H1 (cell line): ENCODE data around the gene DENND2D. TPM values are rescaled to one million over a fixed set of nuclear protein-coding genes. Genes with fewer than 3 reads are reported as not detected.

Experiments
- CTCF ChIA-PET: fragments of 300-600 bp; sonication (Branson Sonifier 250); formaldehyde crosslinking; loops from one replicate; lab custom pipeline; 2021; ENCODE audit not compliant: partially characterized antibody; lab: Charles Lee
- POLR2A ChIA-PET: fragments of 300-600 bp; sonication (Branson Sonifier 250); formaldehyde crosslinking; loops from one replicate; lab custom pipeline; 2021; ENCODE audit warnings: inconsistent platforms; ENCODE audit not compliant: partially characterized antibody; lab: Charles Lee
- DNase-seq, 2 experiments: peaks; one replicate each; pipeline versions ENCODE4 v3.0.0 to v3.0.0-alpha.2; 2010 to 2022; ENCODE audit warnings: low spot score in 2 of 2, low read depth in 1 of 2, mixed read lengths in 1 of 2
- FAIRE-seq: peaks from 2 replicates; lab custom pipeline; 2011; peaks lifted over from hg19 to GRCh38; lab: Jason Lieb, UNC
- H2AFZ ChIP-seq: 2 replicates; pipeline ENCODE4 v1.8.1; 2012; ENCODE audit warnings: low read length, inconsistent platforms
- H2AK5ac ChIP-seq: 2 replicates; pipeline ENCODE4 v1.6.1; 2013; ENCODE audit warnings: low read depth, low read length
- H2BK120ac ChIP-seq: replicated peaks from 2 replicates; pipeline ENCODE3; 2013; ENCODE audit warnings: low read depth, low read length, inconsistent platforms
- H2BK12ac ChIP-seq: 2 replicates; pipeline ENCODE4 v1.6.1; 2013; ENCODE audit warnings: low read depth, low read length
- H2BK15ac ChIP-seq: 2 replicates; pipeline ENCODE4 v1.6.1; 2013; ENCODE audit warnings: low read length
- H2BK20ac ChIP-seq: 2 replicates; pipeline ENCODE4 v1.6.1; 2013; ENCODE audit warnings: low read length
- H2BK5ac ChIP-seq: 2 replicates; pipeline ENCODE4 v1.6.1; 2013; ENCODE audit warnings: low read depth, low read length
- H3K14ac ChIP-seq: 2 replicates; pipeline ENCODE4 v1.6.1; 2013; ENCODE audit warnings: inconsistent platforms; ENCODE audit not compliant: insufficient read length
- H3K18ac ChIP-seq: 2 replicates; pipeline ENCODE4 v1.6.1; 2013; ENCODE audit warnings: low read length; ENCODE audit errors: extremely low read depth
- H3K23ac ChIP-seq: 2 replicates; pipeline ENCODE4 v1.6.1; 2013; ENCODE audit warnings: inconsistent platforms; ENCODE audit not compliant: insufficient read length
- H3K23me2 ChIP-seq: 2 replicates; pipeline ENCODE4 v1.6.1; 2013; ENCODE audit warnings: low read depth, low read length
- H3K27ac ChIP-seq: 2 replicates; pipeline ENCODE4 v1.6.1; 2011; ENCODE audit warnings: low read depth, low read length, inconsistent platforms
- H3K27me3 ChIP-seq, 4 experiments: replicated peaks in 1 of 4; 1 replicate in 1 of 4; 2 replicates in 3 of 4; pipeline versions ENCODE4 v1.6.1 to v1.8.1; 2011 to 2013; ENCODE audit warnings: low read length in 3 of 4, mild to moderate bottlenecking in 3 of 4, inconsistent platforms in 2 of 4, mixed read lengths in 2 of 4, moderate library complexity in 1 of 4; ENCODE audit not compliant: control insufficient read depth in 3 of 4, insufficient read depth in 3 of 4; ENCODE audit errors: extremely low read depth in 1 of 4
- H3K36me3 ChIP-seq, 4 experiments: 2 replicates each; pipeline versions ENCODE4 v1.6.1 to v1.8.1; 2011 to 2013; ENCODE audit warnings: mild to moderate bottlenecking in 4 of 4, low read length in 3 of 4, moderate library complexity in 2 of 4, control low read depth in 1 of 4, inconsistent platforms in 1 of 4; ENCODE audit not compliant: insufficient read depth in 4 of 4, control insufficient read depth in 2 of 4
- H3K4ac ChIP-seq: replicated peaks from 2 replicates; pipeline ENCODE3; 2013; ENCODE audit warnings: low read length, low read depth, mixed read lengths, inconsistent platforms; ENCODE audit not compliant: insufficient read length
- H3K4me1 ChIP-seq, 4 experiments: replicated peaks in 1 of 4; 1 replicate in 1 of 4; 2 replicates in 3 of 4; pipeline versions ENCODE4 v1.6.1 to v1.8.1; 2011 to 2013; ENCODE audit warnings: low read length in 3 of 4, inconsistent platforms in 2 of 4, mixed read lengths in 1 of 4; ENCODE audit not compliant: insufficient read depth in 4 of 4, control insufficient read depth in 3 of 4
- H3K4me2 ChIP-seq, 2 experiments: 2 replicates each; pipeline versions ENCODE4 v1.6.1 to v1.8.1; 2011 to 2013; ENCODE audit warnings: low read depth in 2 of 2, low read length in 2 of 2, control low read depth in 1 of 2, inconsistent platforms in 1 of 2, mild to moderate bottlenecking in 1 of 2; ENCODE audit not compliant: insufficient read depth in 1 of 2
- H3K4me3 ChIP-seq, 4 experiments: fragments of 200-600, 300-600 bp in 1 of 4; sonication (generic), shearing (Covaris generic), sonication (Bioruptor Twin) in 1 of 4; 2 replicates each; pipeline versions ENCODE4 v1.5.1 to v1.8.1; 2011 to 2016; ENCODE audit warnings: low read length in 4 of 4, low read depth in 3 of 4, control low read depth in 2 of 4, inconsistent platforms in 2 of 4, mild to moderate bottlenecking in 2 of 4, mixed read lengths in 1 of 4, moderate library complexity in 1 of 4; ENCODE audit not compliant: insufficient read depth in 2 of 4; ENCODE audit errors: extremely low read depth in 1 of 4
- H3K56ac ChIP-seq: replicated peaks from 2 replicates; pipeline ENCODE3; 2013; ENCODE audit warnings: low read depth, mild to moderate bottlenecking, mixed read lengths, low read length, inconsistent platforms; ENCODE audit not compliant: insufficient read length
- H3K79me1 ChIP-seq: 2 replicates; pipeline ENCODE4 v1.6.1; 2013; ENCODE audit warnings: low read depth, low read length, control low read depth
- H3K79me2 ChIP-seq, 2 experiments: 2 replicates each; pipeline versions ENCODE4 v1.6.1 to v1.8.1; 2012 to 2013; ENCODE audit warnings: low read length in 2 of 2, mild to moderate bottlenecking in 2 of 2, inconsistent platforms in 1 of 2; ENCODE audit not compliant: insufficient read depth in 2 of 2, control insufficient read depth in 1 of 2
- H3K9ac ChIP-seq, 4 experiments: replicated peaks in 1 of 4; 1 replicate in 1 of 4; 2 replicates in 3 of 4; pipeline versions ENCODE4 v1.6.1 to v1.8.1; 2011 to 2013; ENCODE audit warnings: low read depth in 3 of 4, low read length in 3 of 4, control low read depth in 2 of 4, mild to moderate bottlenecking in 2 of 4, moderate library complexity in 2 of 4, inconsistent platforms in 1 of 4; ENCODE audit errors: extremely low read depth in 1 of 4
- H3K9me3 ChIP-seq, 2 experiments: 2 replicates each; pipeline versions ENCODE4 v1.6.1 to v1.8.1; 2012 to 2013; ENCODE audit warnings: mild to moderate bottlenecking in 2 of 2, moderate library complexity in 2 of 2, control low read depth in 1 of 2, inconsistent platforms in 1 of 2, low read depth in 1 of 2, low read length in 1 of 2, mixed read lengths in 1 of 2; ENCODE audit not compliant: insufficient read depth in 2 of 2
- H4K20me1 ChIP-seq, 2 experiments: replicated peaks in 1 of 2; 2 replicates each; pipeline versions ENCODE3 to v1.8.1; 2011 to 2013; ENCODE audit warnings: inconsistent platforms in 2 of 2, low read length in 2 of 2, mild to moderate bottlenecking in 1 of 2; ENCODE audit not compliant: insufficient read depth in 2 of 2, control insufficient read depth in 1 of 2
- H4K5ac ChIP-seq: 2 replicates; pipeline ENCODE4 v1.6.1; 2013; ENCODE audit warnings: low read length, low read depth, mixed read lengths, inconsistent platforms; ENCODE audit not compliant: insufficient read length
- H4K8ac ChIP-seq: 2 replicates; pipeline ENCODE4 v1.8.0; 2013; ENCODE audit warnings: mild to moderate bottlenecking, moderate library complexity, low read length, inconsistent platforms; ENCODE audit not compliant: insufficient read depth; ENCODE audit errors: extremely low read depth
- H4K91ac ChIP-seq: replicated peaks from 2 replicates; pipeline ENCODE3; 2013; ENCODE audit warnings: low read length, mixed read lengths, inconsistent platforms; ENCODE audit not compliant: insufficient read length
- BRCA1 ChIP-seq: IDR thresholded peaks from 2 replicates; pipeline ENCODE4 v1.6.1; 2012; ENCODE audit warnings: low read depth, low read length, improper control_type of control experiment
- CBX8 ChIP-seq: fragments of 300-800, 300-1000 bp; sonication (generic); IDR thresholded peaks from 2 replicates; pipeline ENCODE4 v1.7.1; 2016; ENCODE audit warnings: low read depth, low read length, borderline replicate concordance
- CHD1 ChIP-seq: IDR thresholded peaks from 2 replicates; pipeline ENCODE4 v1.6.1; 2012; ENCODE audit warnings: low read depth, low read length, improper control_type of control experiment
- CHD2 ChIP-seq: IDR thresholded peaks from 2 replicates; pipeline ENCODE4 v1.6.1; 2012; ENCODE audit warnings: low read length, improper control_type of control experiment
- CREB1 ChIP-seq: IDR thresholded peaks from 2 replicates; pipeline ENCODE4 v1.6.1; 2012; ENCODE audit warnings: inconsistent platforms
- FOSL1 ChIP-seq: IDR thresholded peaks from 2 replicates; pipeline ENCODE4 v1.6.1; 2011; ENCODE audit warnings: mild to moderate bottlenecking, low read depth, low read length, moderate library complexity; ENCODE audit not compliant: insufficient read depth
- HDAC6 ChIP-seq: IDR thresholded peaks from one replicate; pipeline ENCODE4 v1.7.1; 2012; ENCODE audit warnings: low read depth, mild to moderate bottlenecking, inconsistent platforms, low read length, moderate library complexity
- SUZ12 ChIP-seq: fragments of 200-600 bp; sonication (generic); IDR thresholded peaks from 2 replicates; pipeline ENCODE4 v1.6.1; 2012; ENCODE audit warnings: mild to moderate bottlenecking, inconsistent platforms, low read length, moderate library complexity, mixed read lengths
- TAF7 ChIP-seq: optimal IDR thresholded peaks from 2 replicates; pipeline ENCODE3; 2011; ENCODE audit warnings: low read depth, mild to moderate bottlenecking, inconsistent platforms, low read length, moderate library complexity, borderline replicate concordance
- WGBS, 2 experiments: shearing (Covaris generic) in 1 of 2; methylation state at CpG; one replicate each; pipeline versions ENCODE4 v1.1.6 to v1.1.7; 2013 to 2015; ENCODE audit warnings: low lambda C conversion rate in 2 of 2, mixed read lengths in 2 of 2, inconsistent platforms in 1 of 2, low coverage in 1 of 2, missing lambda C conversion rate in 1 of 2; ENCODE audit not compliant: insufficient replicate concordance in 2 of 2, insufficient coverage in 1 of 2, insufficient read length in 1 of 2; ENCODE audit errors: extremely low coverage in 1 of 2, missing lambda C conversion rate in 1 of 2; 5-methylcytosine and 5-hydroxymethylcytosine counted together
- polyA plus RNA-seq, 7 experiments: library from polyadenylated mRNA; depleted of rRNA in 3 of 7; stranded (reverse) in 5 of 7; unstranded in 2 of 7; fragments of >200 nt in 5 of 7; fragments of 200-250 nt in 2 of 7; gene quantifications; 1 replicate in 5 of 7; 2 replicates in 1 of 7; 4 replicates in 1 of 7; pipeline versions ENCODE4 v1.2.1 to v1.2.3, GENCODE V29; 2011 to 2013; ENCODE audit warnings: missing spikeins in 2 of 7, mixed read lengths in 2 of 7
- total RNA-seq: library from RNA; stranded (reverse); fragmentation: NEBNext Ultra II Directional; extraction: Animal tissue kit (Norgen Biotek cat#: 25700); gene quantifications from 2 replicates; pipeline ENCODE4 v1.2.1, GENCODE V29; 2021

The DENND2D gene
- total and polyA plus RNA-seq, 2 of the 8 experiments (the other 6 are each of a cell fraction or from before 2014, with no cell fraction given) = 0.58 to 1.6 TPM

GRCh38 chr1:111249960-111250359 is 49.5 kb upstream of the DENND2D start:
- Histone ChIP-seq H3K4me1 (no peaks in the 10 kb centered on the region), H2BK20ac (no peak overlapping the region), H3K27ac (no peak overlapping the region), H3K9ac (no peak overlapping the region), H2AFZ (no peak overlapping the region)
- FAIRE-seq = no peak
- TF ChIP-seq TAF7 = no peak
- TF ChIP-seq CHD2 = no peak
- TF ChIP-seq CREB1 = no peak
- TF ChIP-seq CBX8 = no peak
- no peak for TF ChIP-seq CHD1
- no peak for TF ChIP-seq HDAC6
- no peak for TF ChIP-seq BRCA1
- no peak for TF ChIP-seq FOSL1
- TF ChIP-seq SUZ12 = no peak
- TF ChIP-seq, all 59 proteins: peak for 0
- no peaks in the 10 kb centered on the region for H3K36me3 ChIP-seq
- H3K56ac ChIP-seq = no peak overlapping the region
- H3K9me3 ChIP-seq = no peaks in the 10 kb centered on the region
- CTCF ChIA-PET = interaction anchor here (0.5 to 2.4 kb wide), 9 partner anchors 10 to 783 kb away, joined by 3 to 8 read pairs (median 4); no protein-coding TSS in a partner anchor
- no peak overlapping the region for H2BK120ac ChIP-seq
- H3K4ac ChIP-seq = no peak overlapping the region
- no peak overlapping the region for H3K4me2 ChIP-seq
- no peaks in the 10 kb centered on the region; a peak in 1 of 7 replicates for H3K27me3 ChIP-seq
- no peak overlapping the region; the same call in 1 of the 2 replicates for H4K8ac ChIP-seq
- no peak overlapping the region for H2BK12ac ChIP-seq
- POLR2A ChIA-PET = no interaction called here
- H3K4me3 ChIP-seq = no peak overlapping the region
- no peak overlapping the region for H2AK5ac ChIP-seq
- no peak overlapping the region for H3K18ac ChIP-seq
- H4K5ac ChIP-seq = no peak overlapping the region
- no peak overlapping the region for H2BK15ac ChIP-seq
- H2BK5ac ChIP-seq = no peak overlapping the region
- H3K23me2 ChIP-seq = 0 out of 2 replicates have a peak, but pooled peaks cover 1% of the 10 kb centered on the region
- H3K23ac ChIP-seq = no peak overlapping the region
- no peaks in the 10 kb centered on the region for H3K79me1 ChIP-seq
- H4K20me1 ChIP-seq = no peaks in the 10 kb centered on the region
- H4K91ac ChIP-seq = no peak overlapping the region
- no peak for DNase-seq
- 88% methylated on average over 4 of the region's 4 CpGs; no CpG with 5 or more reads in 1 of the 2 experiments for WGBS, 2 experiments
- no peak overlapping the region for H3K14ac ChIP-seq
- H3K79me2 ChIP-seq = no peaks in the 10 kb centered on the region
